ENCODE results near the gene STAC2.
A peak's percentile ranks its signal among the peaks of the same experiment; 100 is the strongest.

The STAC2 gene

DNA sequence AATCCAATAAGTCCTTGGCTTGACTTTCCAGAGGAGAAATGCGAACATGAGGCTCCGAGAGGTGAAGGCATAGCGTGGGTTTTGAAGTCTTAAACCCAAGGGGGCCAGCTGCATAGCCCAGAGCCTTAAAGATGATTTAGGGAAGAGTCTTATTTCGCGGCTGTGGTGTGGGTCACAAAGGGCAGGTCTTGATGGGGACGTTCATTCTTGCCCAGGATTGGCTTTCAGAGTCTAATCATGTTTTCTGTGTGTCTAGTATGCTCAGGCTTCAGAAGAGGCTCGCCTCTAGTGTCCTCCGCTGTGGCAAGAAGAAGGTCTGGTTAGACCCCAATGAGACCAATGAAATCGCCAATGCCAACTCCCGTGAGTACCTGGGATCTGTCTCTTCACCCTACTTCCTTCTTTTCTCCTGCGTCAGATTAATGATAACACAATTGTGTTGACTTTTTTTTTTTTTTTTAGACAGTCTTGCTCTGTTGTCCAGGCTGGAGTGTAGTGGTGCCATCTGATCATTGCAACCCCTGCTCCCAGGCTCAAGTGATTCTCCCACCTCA is 24.7 kb downstream of the STAC2 start:
- in situ Hi-C loops (cut with HindIII; ENCODE audit: low pct_ligation_motif_present, low sequenced_read_pairs): no loop called here
- Histone ChIP-seq H3K4me3 (ENCODE audit: low read depth, low read length) (peak overlapping the region; percentile 94), H3K27me3 (replicated peaks) (no peaks in the 10 kb centered on the region), H3K27ac (peak overlapping the region; percentile 100), H3K36me3 (replicated peaks) (peaks cover 43% of the 10 kb centered on the region)
- TF ChIP-seq, protein P1, sequence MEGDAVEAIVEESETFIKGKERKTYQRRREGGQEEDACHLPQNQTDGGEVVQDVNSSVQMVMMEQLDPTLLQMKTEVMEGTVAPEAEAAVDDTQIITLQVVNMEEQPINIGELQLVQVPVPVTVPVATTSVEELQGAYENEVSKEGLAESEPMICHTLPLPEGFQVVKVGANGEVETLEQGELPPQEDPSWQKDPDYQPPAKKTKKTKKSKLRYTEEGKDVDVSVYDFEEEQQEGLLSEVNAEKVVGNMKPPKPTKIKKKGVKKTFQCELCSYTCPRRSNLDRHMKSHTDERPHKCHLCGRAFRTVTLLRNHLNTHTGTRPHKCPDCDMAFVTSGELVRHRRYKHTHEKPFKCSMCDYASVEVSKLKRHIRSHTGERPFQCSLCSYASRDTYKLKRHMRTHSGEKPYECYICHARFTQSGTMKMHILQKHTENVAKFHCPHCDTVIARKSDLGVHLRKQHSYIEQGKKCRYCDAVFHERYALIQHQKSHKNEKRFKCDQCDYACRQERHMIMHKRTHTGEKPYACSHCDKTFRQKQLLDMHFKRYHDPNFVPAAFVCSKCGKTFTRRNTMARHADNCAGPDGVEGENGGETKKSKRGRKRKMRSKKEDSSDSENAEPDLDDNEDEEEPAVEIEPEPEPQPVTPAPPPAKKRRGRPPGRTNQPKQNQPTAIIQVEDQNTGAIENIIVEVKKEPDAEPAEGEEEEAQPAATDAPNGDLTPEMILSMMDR (IDR thresholded peaks at IDR 0.05; ENCODE audit: low read depth, low read length, missing control alignments): no peak
- no peak for DNase-seq

DNA sequence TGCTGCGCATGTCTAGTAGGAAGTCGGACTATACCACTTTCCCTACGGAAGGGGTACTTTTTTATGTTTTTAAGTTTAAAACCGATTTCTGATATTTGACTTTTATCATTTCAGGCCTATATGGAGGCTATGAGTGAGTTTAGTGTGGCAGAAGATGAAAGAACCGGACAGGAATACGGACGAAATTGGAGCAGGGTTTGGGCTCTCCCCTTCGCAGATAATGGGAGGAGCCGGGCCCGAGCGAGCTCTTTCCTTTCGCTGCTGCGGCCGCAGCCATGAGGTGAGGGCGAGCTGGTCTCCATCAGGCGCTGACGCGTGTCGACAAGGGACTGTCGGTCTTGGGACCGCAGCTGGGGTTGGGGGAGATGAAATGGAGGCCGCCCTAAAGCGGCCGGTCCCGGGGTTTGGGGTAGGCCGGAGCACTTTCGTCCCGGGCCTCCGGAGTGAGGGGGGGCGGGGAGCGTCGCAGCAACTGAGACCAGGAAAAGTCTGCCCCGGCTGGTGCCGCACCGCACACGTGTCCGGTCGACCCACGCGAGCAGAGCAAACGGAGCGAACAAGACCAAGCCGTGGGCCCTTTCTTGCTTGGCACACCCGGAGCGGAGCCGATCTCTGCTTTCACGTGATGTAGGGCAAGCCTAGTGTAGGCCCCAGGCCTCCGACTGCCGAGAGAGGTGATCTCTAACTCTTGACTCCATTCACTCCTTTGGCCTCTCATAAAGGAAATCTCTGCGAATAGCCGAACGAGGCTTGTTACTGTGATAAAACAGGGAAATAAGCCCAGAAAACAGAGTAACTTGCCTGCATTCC is 25.5 kb downstream of the STAC2 start, which contains the start of gene RPL19:
Gene RPL19, plus strand, starts transcription at position 214 of the 810 bp plus-strand sequence. Its CDS starts 62 bp downstream, at position 276.
- Histone ChIP-seq H3K27me3 (replicated peaks) (no peaks in the 10 kb centered on the region), H3K27ac (peak within 1 kb of the TSS; percentile 100), H3K4me3 (ENCODE audit: low read depth, low read length) (peak within 1 kb of the TSS; percentile 94), H3K36me3 (replicated peaks) (peaks cover 43% of the 10 kb centered on the region)
- no peak for DNase-seq
- TF ChIP-seq, protein P1 (IDR thresholded peaks at IDR 0.05; ENCODE audit: low read depth, low read length, missing control alignments): no peak
- in situ Hi-C loops (cut with HindIII; ENCODE audit: low pct_ligation_motif_present, low sequenced_read_pairs): no loop called here

DNA sequence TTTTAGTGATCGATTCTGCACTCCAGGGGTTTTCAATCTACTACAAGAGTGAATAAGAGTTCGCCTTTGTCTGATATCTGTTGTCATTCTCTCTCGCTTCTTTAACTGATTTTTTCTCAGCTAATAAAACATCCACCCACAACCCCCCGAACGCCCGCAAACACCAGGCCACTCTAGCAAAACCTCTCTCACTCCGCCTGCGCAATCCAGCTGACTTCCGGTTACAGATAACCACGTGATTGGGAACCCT is 26.0 kb downstream of the STAC2 start:
- in situ Hi-C loops (cut with HindIII; ENCODE audit: low pct_ligation_motif_present, low sequenced_read_pairs): no loop called here
- H3K27ac ChIP-seq: peak overlapping the region; percentile 100
- peak overlapping the region; percentile 94 for H3K4me3 ChIP-seq (ENCODE audit: low read depth, low read length)
- H3K36me3 ChIP-seq (replicated peaks): peaks cover 38% of the 10 kb centered on the region
- TF ChIP-seq, protein P1 (IDR thresholded peaks at IDR 0.05; ENCODE audit: low read depth, low read length, missing control alignments): no peak
- DNase-seq: peak; percentile 90
- H3K27me3 ChIP-seq (replicated peaks): no peaks in the 10 kb centered on the region

DNA sequence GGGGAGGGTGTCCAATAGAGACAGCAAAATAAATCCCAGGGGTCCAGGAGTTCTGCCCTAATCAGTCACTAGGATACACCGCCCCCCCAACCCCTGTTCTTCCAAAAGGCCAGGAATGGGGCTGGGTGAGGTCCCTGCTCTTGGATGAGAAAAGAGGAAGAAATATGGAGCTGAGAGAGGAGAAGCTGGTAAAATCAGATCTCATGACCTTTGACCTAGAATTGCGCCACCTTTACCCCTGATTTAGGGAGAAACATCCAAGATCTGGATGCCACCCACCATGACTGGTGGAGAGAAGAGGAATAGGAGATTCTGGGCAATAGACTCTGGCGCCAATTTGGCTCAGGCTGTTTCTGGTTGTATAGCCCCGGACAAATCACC is 27.6 kb downstream of the STAC2 start:
- no peak for DNase-seq
- no peak overlapping the region for H3K27ac ChIP-seq
- TF ChIP-seq, protein P1 (IDR thresholded peaks at IDR 0.05; ENCODE audit: low read depth, low read length, missing control alignments): no peak
- in situ Hi-C loops (cut with HindIII; ENCODE audit: low pct_ligation_motif_present, low sequenced_read_pairs): no loop called here
- H3K36me3 ChIP-seq (replicated peaks): peaks cover 31% of the 10 kb centered on the region
- H3K27me3 ChIP-seq (replicated peaks): no peaks in the 10 kb centered on the region
- H3K4me3 ChIP-seq (ENCODE audit: low read depth, low read length): peak overlapping the region; percentile 79

DNA sequence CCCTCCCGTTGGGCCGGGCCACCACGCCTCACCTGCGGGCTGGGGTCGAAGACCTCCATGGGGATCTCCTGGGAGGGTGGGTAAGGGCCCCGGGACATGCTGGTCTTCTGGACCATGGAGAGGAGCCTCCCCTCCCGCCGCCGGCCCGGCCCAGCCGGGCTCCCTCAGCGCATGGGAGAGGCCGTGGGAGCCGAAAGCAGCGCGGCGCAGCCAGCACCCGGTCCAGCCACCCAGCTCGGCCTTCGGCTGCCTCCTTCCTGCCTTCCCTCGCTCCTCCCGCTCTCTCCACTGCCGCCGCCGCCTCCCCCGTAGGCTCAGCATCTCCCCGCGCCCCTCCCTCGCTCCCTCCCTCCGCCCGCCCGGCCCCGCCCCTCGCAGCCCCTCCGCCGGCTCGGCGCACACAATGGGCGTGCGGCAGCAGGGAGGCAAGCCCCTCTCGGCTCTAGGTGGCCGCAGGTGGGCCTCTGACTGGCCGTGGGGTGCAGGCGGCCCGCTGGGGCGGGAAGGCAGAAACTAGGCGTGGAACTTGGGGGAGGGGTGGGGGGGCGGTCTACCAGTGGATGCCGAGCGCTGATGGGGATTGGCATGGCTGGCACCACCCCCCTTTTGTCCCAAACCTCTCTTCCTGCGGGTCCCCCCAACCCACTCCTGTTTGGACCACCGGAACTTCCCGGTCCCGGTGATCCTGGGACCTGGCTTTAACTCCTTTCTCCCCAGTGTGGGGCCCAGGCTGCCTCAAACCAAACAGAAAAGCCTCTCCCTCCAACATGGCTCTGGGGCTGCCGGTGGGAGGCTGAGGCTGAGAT is 28.2 kb downstream of the STAC2 start, which contains the start of gene CACNB1:
Gene CACNB1, minus strand, starts transcription at position 290 of the 806 bp plus-strand sequence. Its CDS starts 174 bp downstream, at position 116.
- in situ Hi-C loops (cut with HindIII; ENCODE audit: low pct_ligation_motif_present, low sequenced_read_pairs): no loop called here
- Histone ChIP-seq H3K4me3 (ENCODE audit: low read depth, low read length) (peak within 1 kb of the TSS; percentile 79), H3K36me3 (replicated peaks) (peaks cover 30% of the 10 kb centered on the region), H3K27ac (no peak within 1 kb of the TSS), H3K27me3 (replicated peaks) (no peaks in the 10 kb centered on the region)
- DNase-seq: peak; percentile 52
- TF ChIP-seq, protein P1 (IDR thresholded peaks at IDR 0.05; ENCODE audit: low read depth, low read length, missing control alignments): no peak

Data from brain microvascular endothelial cell (primary cell).